GM19240 (cell line): ENCODE results near the gene MYH14.

ENCODE experiments used
- DNase-seq: peaks from one replicate; pipeline ENCODE4 v3.0.0; 2011; ENCODE audit warnings: low spot score; ENCODE audit not compliant: insufficient read length

Gene MYH14

GRCh38 chr19:50203281-50204080 is at the start of gene MYH14:
Gene MYH14 (plus strand): TSS chr19:50203622. CDS start chr19:50210366, 6,744 bp downstream.
- no peak for DNase-seq

- DNase-seq: no peak
Observed at GRCh38 chr19:50154529-50154928, 48.9 kb upstream of the MYH14 start.

GRCh38 chr19:50155520-50156109 is 47.8 kb upstream of the MYH14 start:
- no peak for DNase-seq

GRCh38 chr19:50158577-50158976 is 44.8 kb upstream of the MYH14 start:
- no peak for DNase-seq

- DNase-seq: no peak
Observed at GRCh38 chr19:50159078-50159477, 44.3 kb upstream of the MYH14 start.

- no peak for DNase-seq
Observed at GRCh38 chr19:50162988-50163387, 40.4 kb upstream of the MYH14 start, which contains the start of gene IZUMO2. Gene IZUMO2 (minus strand): TSS chr19:50163281. CDS start chr19:50163194, 87 bp downstream.

GRCh38 chr19:50167314-50167721 is 36.1 kb upstream of the MYH14 start:
- no peak for DNase-seq

- no peak for DNase-seq
Observed at GRCh38 chr19:50171752-50172151, 31.7 kb upstream of the MYH14 start.

GRCh38 chr19:50172726-50173125 is 30.7 kb upstream of the MYH14 start:
- no peak for DNase-seq

GRCh38 chr19:50173127-50173526 is 30.3 kb upstream of the MYH14 start:
- DNase-seq: peak; percentile 55

- no peak for DNase-seq
Observed at GRCh38 chr19:50174100-50174793, 29.2 kb upstream of the MYH14 start.

- DNase-seq: no peak
Observed at GRCh38 chr19:50175924-50176323, 27.5 kb upstream of the MYH14 start.

GRCh38 chr19:50176775-50177174 is 26.6 kb upstream of the MYH14 start:
- DNase-seq: no peak

GRCh38 chr19:50178320-50178719 is 25.1 kb upstream of the MYH14 start:
- no peak for DNase-seq

GRCh38 chr19:50178859-50179537 is 24.4 kb upstream of the MYH14 start:
- DNase-seq: no peak

- no peak for DNase-seq
Observed at GRCh38 chr19:50181121-50181520, 22.3 kb upstream of the MYH14 start.

- DNase-seq: no peak
Observed at GRCh38 chr19:50184196-50184595, 19.2 kb upstream of the MYH14 start.

- no peak for DNase-seq
Observed at GRCh38 chr19:50187937-50188336, 15.5 kb upstream of the MYH14 start.

GRCh38 chr19:50189331-50189730 is 14.1 kb upstream of the MYH14 start:
- no peak for DNase-seq

GRCh38 chr19:50190439-50190891 is 13.0 kb upstream of the MYH14 start:
- DNase-seq: no peak

- no peak for DNase-seq
Observed at GRCh38 chr19:50191216-50191615, 12.2 kb upstream of the MYH14 start.
